Upper lobe of left lung (tissue), 4 donors: ENCODE measurements around the gene TIMM29.

Experiments used
- EP300 ChIP-seq, 4 donors: sonication (generic); formaldehyde crosslinking; IDR thresholded peaks; one replicate each; pipeline ENCODE4 v1.5.1; 2017; ENCODE audit warnings: antibody characterized with exemption in 4 of 4, control low read depth in 2 of 4
- POLR2A ChIP-seq, 4 donors: fragments of 450-650 bp; IDR thresholded peaks; one replicate each; pipeline ENCODE4 v1.5.1; 2016 to 2017; ENCODE audit warnings: antibody characterized with exemption in 4 of 4, mild to moderate bottlenecking in 2 of 4
- POLR2AphosphoS5 ChIP-seq, 2 donors: sonication (generic); formaldehyde crosslinking; IDR thresholded peaks; one replicate each; pipeline ENCODE4 v1.5.1; 2017; ENCODE audit warnings: antibody characterized with exemption in 2 of 2
- TF ChIP-seq, protein P1 (sequence below), 6 experiments: fragments of 450-650 bp in 4 of 6; fragments of 200-600 bp in 2 of 6; sonication (generic) in 2 of 6; IDR thresholded peaks; one replicate each; pipeline ENCODE4 v1.5.1; 2016 to 2019; ENCODE audit warnings: antibody characterized with exemption in 6 of 6

- TF ChIP-seq, protein P1, sequence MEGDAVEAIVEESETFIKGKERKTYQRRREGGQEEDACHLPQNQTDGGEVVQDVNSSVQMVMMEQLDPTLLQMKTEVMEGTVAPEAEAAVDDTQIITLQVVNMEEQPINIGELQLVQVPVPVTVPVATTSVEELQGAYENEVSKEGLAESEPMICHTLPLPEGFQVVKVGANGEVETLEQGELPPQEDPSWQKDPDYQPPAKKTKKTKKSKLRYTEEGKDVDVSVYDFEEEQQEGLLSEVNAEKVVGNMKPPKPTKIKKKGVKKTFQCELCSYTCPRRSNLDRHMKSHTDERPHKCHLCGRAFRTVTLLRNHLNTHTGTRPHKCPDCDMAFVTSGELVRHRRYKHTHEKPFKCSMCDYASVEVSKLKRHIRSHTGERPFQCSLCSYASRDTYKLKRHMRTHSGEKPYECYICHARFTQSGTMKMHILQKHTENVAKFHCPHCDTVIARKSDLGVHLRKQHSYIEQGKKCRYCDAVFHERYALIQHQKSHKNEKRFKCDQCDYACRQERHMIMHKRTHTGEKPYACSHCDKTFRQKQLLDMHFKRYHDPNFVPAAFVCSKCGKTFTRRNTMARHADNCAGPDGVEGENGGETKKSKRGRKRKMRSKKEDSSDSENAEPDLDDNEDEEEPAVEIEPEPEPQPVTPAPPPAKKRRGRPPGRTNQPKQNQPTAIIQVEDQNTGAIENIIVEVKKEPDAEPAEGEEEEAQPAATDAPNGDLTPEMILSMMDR (IDR thresholded peaks at IDR 0.05) = no peak
- TF ChIP-seq POLR2AphosphoS5 (IDR thresholded peaks at IDR 0.05) (no peak), EP300 (IDR thresholded peaks at IDR 0.05) (no peak), POLR2A (IDR thresholded peaks at IDR 0.05) (no peak)
Measured at GRCh38 chr19:10895363-10895762, 33.2 kb upstream of the TIMM29 start.
